H9 (cell line): Measurements from ENCODE around the gene CHSY1. TPM values are rescaled to one million over a fixed set of nuclear protein-coding genes. Genes with fewer than 3 reads are reported as not detected.

Experiments
- DNase-seq: peaks from one replicate; pipeline ENCODE4 v3.0.0-alpha.2; 2017
- H2AFZ ChIP-seq: one replicate; pipeline ENCODE4 v1.6.1; 2013; ENCODE audit warnings: mild to moderate bottlenecking, low read length, control low read depth, moderate library complexity
- H2AK5ac ChIP-seq: 2 replicates; pipeline ENCODE4 v1.6.1; 2013; ENCODE audit warnings: low read length, control low read depth, mixed read lengths; ENCODE audit not compliant: insufficient read length
- H2BK120ac ChIP-seq: one replicate; pipeline ENCODE4 v1.6.1; 2013; ENCODE audit warnings: low read depth, mild to moderate bottlenecking, low read length, control low read depth, inconsistent platforms; ENCODE audit not compliant: poor library complexity, severe bottlenecking
- H2BK12ac ChIP-seq: 2 replicates; pipeline ENCODE4 v1.6.1; 2013; ENCODE audit warnings: low read length, control low read depth, mixed read lengths, low read depth; ENCODE audit not compliant: insufficient read length
- H2BK15ac ChIP-seq: 2 replicates; pipeline ENCODE4 v1.6.1; 2013; ENCODE audit warnings: low read depth, low read length, control low read depth
- H2BK20ac ChIP-seq: one replicate; pipeline ENCODE4 v1.6.1; 2013; ENCODE audit warnings: low read depth, mild to moderate bottlenecking, low read length, control low read depth, inconsistent platforms; ENCODE audit not compliant: poor library complexity, severe bottlenecking
- H2BK5ac ChIP-seq: 2 replicates; pipeline ENCODE4 v1.6.1; 2013; ENCODE audit warnings: low read length, control low read depth, mixed read lengths; ENCODE audit not compliant: insufficient read length
- H3K14ac ChIP-seq: 2 replicates; pipeline ENCODE4 v1.6.1; 2013; ENCODE audit warnings: low read length, control low read depth; ENCODE audit not compliant: insufficient read depth
- H3K18ac ChIP-seq: 2 replicates; pipeline ENCODE4 v1.6.1; 2013; ENCODE audit warnings: low read depth, mild to moderate bottlenecking, mixed read lengths, low read length, control low read depth; ENCODE audit not compliant: insufficient read length
- H3K23ac ChIP-seq: 2 replicates; pipeline ENCODE4 v1.6.1; 2013; ENCODE audit warnings: low read length, control low read depth, mixed read lengths, low read depth; ENCODE audit not compliant: insufficient read length
- H3K23me2 ChIP-seq: 2 replicates; pipeline ENCODE4 v1.6.1; 2013; ENCODE audit warnings: low read depth, mild to moderate bottlenecking, mixed read lengths, low read length, control low read depth; ENCODE audit not compliant: insufficient read length, poor library complexity, severe bottlenecking
- H3K27ac ChIP-seq: 2 replicates; pipeline ENCODE4 v1.5.1; 2013; ENCODE audit warnings: low read length, control low read depth, mixed read lengths, low read depth; ENCODE audit not compliant: insufficient read length
- H3K27me3 ChIP-seq: 2 replicates; pipeline ENCODE4 v1.6.1; 2013; ENCODE audit warnings: low read length, control low read depth, inconsistent platforms; ENCODE audit not compliant: insufficient read depth
- H3K4ac ChIP-seq: 2 replicates; pipeline ENCODE4 v1.6.1; 2013; ENCODE audit warnings: low read depth, mild to moderate bottlenecking, control low read depth, inconsistent platforms, low read length, moderate library complexity
- H3K4me1 ChIP-seq: 2 replicates; pipeline ENCODE4 v1.6.1; 2013; ENCODE audit warnings: low read length, control low read depth, inconsistent platforms; ENCODE audit not compliant: insufficient read depth
- H3K4me2 ChIP-seq: 2 replicates; pipeline ENCODE4 v1.6.1; 2013; ENCODE audit warnings: low read length, control low read depth, mixed read lengths; ENCODE audit not compliant: insufficient read length, insufficient read depth
- H3K56ac ChIP-seq: 2 replicates; pipeline ENCODE4 v1.6.1; 2013; ENCODE audit warnings: low read depth, mild to moderate bottlenecking, mixed read lengths, low read length, control low read depth; ENCODE audit not compliant: insufficient read length
- H3K79me1 ChIP-seq: 2 replicates; pipeline ENCODE4 v1.6.1; 2013; ENCODE audit warnings: low read depth, mild to moderate bottlenecking, moderate library complexity, low read length, control low read depth, inconsistent platforms; ENCODE audit not compliant: insufficient read depth, poor library complexity, severe bottlenecking
- H3K79me2 ChIP-seq: 2 replicates; pipeline ENCODE4 v1.6.1; 2013; ENCODE audit warnings: low read length, control low read depth, inconsistent platforms; ENCODE audit not compliant: insufficient read depth
- H3K9ac ChIP-seq: 2 replicates; pipeline ENCODE4 v1.6.1; 2013; ENCODE audit warnings: low read length, control low read depth, mixed read lengths; ENCODE audit not compliant: insufficient read length; ENCODE audit errors: extremely low read depth
- H3K9me3 ChIP-seq: one replicate; pipeline ENCODE4 v1.6.1; 2013; ENCODE audit warnings: low read depth, low read length, inconsistent platforms; ENCODE audit not compliant: control insufficient read depth
- H3T11ph ChIP-seq: one replicate; pipeline ENCODE4 v1.6.1; 2013; ENCODE audit warnings: mild to moderate bottlenecking, low read length, control low read depth, inconsistent platforms
- H4K20me1 ChIP-seq: one replicate; pipeline ENCODE4 v1.6.1; 2013; ENCODE audit not compliant: control insufficient read depth, insufficient read length, insufficient read depth
- H4K5ac ChIP-seq: 2 replicates; pipeline ENCODE4 v1.6.1; 2013; ENCODE audit warnings: low read depth, mild to moderate bottlenecking, mixed read lengths, low read length, control low read depth; ENCODE audit not compliant: insufficient read length
- H4K8ac ChIP-seq: replicated peaks from 2 replicates; pipeline ENCODE4 v1.6.1; 2013; ENCODE audit warnings: low read length, control low read depth, mixed read lengths, low read depth; ENCODE audit not compliant: insufficient read length
- H4K91ac ChIP-seq: 2 replicates; pipeline ENCODE4 v1.6.1; 2013; ENCODE audit warnings: low read depth, mild to moderate bottlenecking, moderate library complexity, mixed read lengths, low read length, control low read depth; ENCODE audit not compliant: insufficient read length
- H3K27ac Mint-ChIP-seq, 3 experiments: 2 replicates in 2 of 3; 3 replicates in 1 of 3; pipeline ENCODE4 v1.8.0; 2020 to 2021; ENCODE audit warnings: mixed read lengths in 3 of 3, mild to moderate bottlenecking in 1 of 3, moderate library complexity in 1 of 3
- H3K27me3 Mint-ChIP-seq: 2 replicates; pipeline ENCODE4 v1.8.0; 2021; ENCODE audit warnings: low read depth, mild to moderate bottlenecking, moderate library complexity, mixed read lengths
- H3K36me3 Mint-ChIP-seq, 3 experiments: 2 replicates in 2 of 3; 3 replicates in 1 of 3; pipeline ENCODE4 v1.8.0; 2020 to 2021; ENCODE audit warnings: low read depth in 3 of 3, mixed read lengths in 3 of 3; ENCODE audit not compliant: insufficient read depth in 1 of 3
- H3K4me1 Mint-ChIP-seq, 2 experiments: 2 replicates each; pipeline ENCODE4 v1.8.0; 2020; ENCODE audit warnings: mixed read lengths in 2 of 2
- H3K4me3 Mint-ChIP-seq, 2 experiments: 2 replicates in 1 of 2; 3 replicates in 1 of 2; pipeline ENCODE4 v1.8.0; 2020 to 2021; ENCODE audit warnings: mild to moderate bottlenecking in 2 of 2, mixed read lengths in 2 of 2, moderate library complexity in 1 of 2
- H3K9me3 Mint-ChIP-seq, 2 experiments: 2 replicates in 1 of 2; 3 replicates in 1 of 2; pipeline ENCODE4 v1.8.0; 2020; ENCODE audit warnings: mild to moderate bottlenecking in 2 of 2, mixed read lengths in 2 of 2, moderate library complexity in 1 of 2
- WGBS: extraction: QIAGEN DNeasy Blood & Tissue Kit; methylation state at CpG from one replicate; pipeline ENCODE4 v1.1.7; 2013; ENCODE audit warnings: missing lambda C conversion rate, low lambda C conversion rate, mixed read lengths; ENCODE audit not compliant: insufficient read length; ENCODE audit errors: extremely low coverage; 5-methylcytosine and 5-hydroxymethylcytosine counted together
- total RNA-seq: library from RNA; stranded (reverse); gene quantifications from 2 replicates; pipeline ENCODE4 v1.2.1, GENCODE V29; 2021
- TF ChIP-seq, protein P1 (sequence below): fragments of 200-600 bp; sonication (generic); conservative IDR thresholded peaks from 3 replicates; pipeline ENCODE4 v1.8.0; 2021; ENCODE audit warnings: antibody characterized with exemption, mild to moderate bottlenecking

The CHSY1 gene
- total RNA-seq, 1 experiment from 2014 or later, result 68.3 TPM

DNA sequence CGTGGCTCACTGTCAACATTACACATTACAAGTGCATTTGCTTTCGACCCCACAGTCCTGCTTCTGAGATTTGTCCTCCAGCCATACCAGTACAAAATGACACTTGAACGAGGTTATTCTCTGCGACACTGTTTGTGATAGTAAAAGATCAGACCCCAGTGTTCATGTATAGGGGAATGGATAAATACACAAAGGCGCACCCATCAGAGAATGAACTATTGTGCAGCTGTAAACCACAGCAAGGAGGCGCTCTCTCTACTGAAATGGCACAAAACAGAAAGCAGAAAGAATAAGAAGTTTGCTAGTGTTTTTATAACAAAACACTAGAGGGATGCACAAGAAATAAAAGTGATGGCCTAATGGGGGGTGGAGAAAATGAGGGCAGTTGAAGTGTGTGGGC is 4.9 kb upstream of the CHSY1 start:
- no peak overlapping the region for H3K14ac ChIP-seq

More for the DNA sequence above, 4.9 kb upstream of the CHSY1 start:
- Histone ChIP-seq H4K20me1 (no peaks in the 10 kb centered on the region), H3K27ac (no peak overlapping the region), H2BK20ac (no peak overlapping the region), H2BK15ac (no peak overlapping the region), H3K9ac (no peak overlapping the region), H3K27me3 (no peaks in the 10 kb centered on the region), H2BK12ac (no peak overlapping the region), H3T11ph (no peak overlapping the region), H4K5ac (no peak overlapping the region), H2BK120ac (no peak overlapping the region), H4K8ac (no peak overlapping the region), H3K79me2 (no peaks in the 10 kb centered on the region), H2AK5ac (no peak overlapping the region), H4K91ac (no peak overlapping the region), H3K18ac (no peak overlapping the region), H2BK5ac (no peak overlapping the region), H3K56ac (no peak overlapping the region), H3K23ac (no peak overlapping the region), H3K4me1 (peaks cover 7% of the 10 kb centered on the region; the same call in 1 of the 2 replicates), H3K23me2 (peaks cover 3% of the 10 kb centered on the region), H2AFZ (no peak overlapping the region), H3K79me1 (no peaks in the 10 kb centered on the region), H3K4me2 (no peak overlapping the region), H3K4ac (no peak overlapping the region), H3K9me3 (no peaks in the 10 kb centered on the region)
- H3K27ac Mint-ChIP-seq, result no peak overlapping the region; a peak in 1 of 7 replicates
- WGBS, result no CpG with 5 or more reads among the region's 6 CpGs
- H3K27me3 Mint-ChIP-seq, result peaks cover 2% of the 10 kb centered on the region
- no peaks in the 10 kb centered on the region; a peak in 1 of 7 replicates for H3K36me3 Mint-ChIP-seq
- H3K4me3 Mint-ChIP-seq, result no peak overlapping the region
- DNase-seq, result no peak
- TF ChIP-seq, protein P1, sequence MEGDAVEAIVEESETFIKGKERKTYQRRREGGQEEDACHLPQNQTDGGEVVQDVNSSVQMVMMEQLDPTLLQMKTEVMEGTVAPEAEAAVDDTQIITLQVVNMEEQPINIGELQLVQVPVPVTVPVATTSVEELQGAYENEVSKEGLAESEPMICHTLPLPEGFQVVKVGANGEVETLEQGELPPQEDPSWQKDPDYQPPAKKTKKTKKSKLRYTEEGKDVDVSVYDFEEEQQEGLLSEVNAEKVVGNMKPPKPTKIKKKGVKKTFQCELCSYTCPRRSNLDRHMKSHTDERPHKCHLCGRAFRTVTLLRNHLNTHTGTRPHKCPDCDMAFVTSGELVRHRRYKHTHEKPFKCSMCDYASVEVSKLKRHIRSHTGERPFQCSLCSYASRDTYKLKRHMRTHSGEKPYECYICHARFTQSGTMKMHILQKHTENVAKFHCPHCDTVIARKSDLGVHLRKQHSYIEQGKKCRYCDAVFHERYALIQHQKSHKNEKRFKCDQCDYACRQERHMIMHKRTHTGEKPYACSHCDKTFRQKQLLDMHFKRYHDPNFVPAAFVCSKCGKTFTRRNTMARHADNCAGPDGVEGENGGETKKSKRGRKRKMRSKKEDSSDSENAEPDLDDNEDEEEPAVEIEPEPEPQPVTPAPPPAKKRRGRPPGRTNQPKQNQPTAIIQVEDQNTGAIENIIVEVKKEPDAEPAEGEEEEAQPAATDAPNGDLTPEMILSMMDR, result peak; percentile 58
- H3K9me3 Mint-ChIP-seq, result no peaks in the 10 kb centered on the region
- H3K4me1 Mint-ChIP-seq, result peaks cover 34 to 45% of the 10 kb centered on the region in 2 experiments
